HEK293 (cell line): ENCODE data around the gene CDC42.

Experiments
- ELK4 ChIP-seq: IDR thresholded peaks from 2 replicates; pipeline ENCODE4 v1.6.1; 2011; ENCODE audit warnings: mild to moderate bottlenecking, low read depth, low read length, borderline replicate concordance
- FEZF1 ChIP-seq: fragments of 450-650 bp; formaldehyde crosslinking; IDR thresholded peaks from 2 replicates; pipeline ENCODE4 v1.5.1; 2016; ENCODE audit warnings: missing biosample characterization, missing genetic modification characterization
- HOXA7 ChIP-seq: sonication (generic); formaldehyde crosslinking; IDR thresholded peaks from 2 replicates; pipeline ENCODE4 v1.8.1; 2022; ENCODE audit warnings: missing genetic modification reagents, borderline replicate concordance
- OVOL3 ChIP-seq: fragments of 450-650 bp; formaldehyde crosslinking; IDR thresholded peaks from 2 replicates; pipeline ENCODE4 v1.5.1; 2016; ENCODE audit warnings: missing biosample characterization, missing genetic modification characterization
- SCRT1 ChIP-seq: fragments of 450-650 bp; formaldehyde crosslinking; IDR thresholded peaks from 2 replicates; pipeline ENCODE4 v1.5.1; 2016; ENCODE audit warnings: missing biosample characterization, missing genetic modification characterization, borderline replicate concordance
- SP3 ChIP-seq: fragments of 450-650 bp; formaldehyde crosslinking; IDR thresholded peaks from 2 replicates; pipeline ENCODE4 v1.5.1; 2016; ENCODE audit warnings: missing biosample characterization, missing genetic modification characterization
- YY1 ChIP-seq: fragments of 450-650 bp; formaldehyde crosslinking; IDR thresholded peaks from 2 replicates; pipeline ENCODE4 v1.5.1; 2018; ENCODE audit warnings: missing biosample characterization, missing genetic modification characterization
- ZBTB17 ChIP-seq: fragments of 450-650 bp; formaldehyde crosslinking; IDR thresholded peaks from 2 replicates; pipeline ENCODE4 v1.5.1; 2016; ENCODE audit warnings: missing biosample characterization, missing genetic modification characterization
- ZBTB44 ChIP-seq: fragments of 450-650 bp; IDR thresholded peaks from 2 replicates; pipeline ENCODE4 v1.5.1; 2018; ENCODE audit warnings: missing biosample characterization, mild to moderate bottlenecking, missing genetic modification characterization
- ZEB2 ChIP-seq: fragments of 450-650 bp; formaldehyde crosslinking; IDR thresholded peaks from 2 replicates; pipeline ENCODE4 v1.5.1; 2016; ENCODE audit warnings: missing biosample characterization, missing genetic modification characterization
- ZFP37 ChIP-seq: fragments of 450-650 bp; formaldehyde crosslinking; IDR thresholded peaks from 2 replicates; pipeline ENCODE4 v1.5.1; 2016; ENCODE audit warnings: missing biosample characterization, missing genetic modification characterization
- ZIC2 ChIP-seq: fragments of 450-650 bp; formaldehyde crosslinking; IDR thresholded peaks from 2 replicates; pipeline ENCODE4 v1.5.1; 2016; ENCODE audit warnings: missing biosample characterization, missing genetic modification characterization
- ZNF16 ChIP-seq: fragments of 450-650 bp; formaldehyde crosslinking; IDR thresholded peaks from 2 replicates; pipeline ENCODE4 v1.5.1; 2016; ENCODE audit warnings: low read depth, missing biosample characterization, missing genetic modification characterization
- ZNF221 ChIP-seq: fragments of 450-650 bp; formaldehyde crosslinking; IDR thresholded peaks from 2 replicates; pipeline ENCODE4 v1.5.1; 2017; ENCODE audit warnings: missing biosample characterization, missing genetic modification characterization, borderline replicate concordance
- ZNF223 ChIP-seq: fragments of 450-650 bp; formaldehyde crosslinking; IDR thresholded peaks from 2 replicates; pipeline ENCODE4 v1.5.1; 2016; ENCODE audit warnings: missing biosample characterization, missing genetic modification characterization
- ZNF311 ChIP-seq: fragments of 450-650 bp; formaldehyde crosslinking; IDR thresholded peaks from 2 replicates; pipeline ENCODE4 v1.5.1; 2017; ENCODE audit warnings: missing biosample characterization, missing genetic modification characterization, borderline replicate concordance
- ZNF433 ChIP-seq: fragments of 450-650 bp; formaldehyde crosslinking; IDR thresholded peaks from 2 replicates; pipeline ENCODE4 v1.5.1; 2016; ENCODE audit warnings: missing biosample characterization, missing genetic modification characterization, low read depth
- ZNF501 ChIP-seq: fragments of 450-650 bp; formaldehyde crosslinking; IDR thresholded peaks from 2 replicates; pipeline ENCODE4 v1.5.1; 2016; ENCODE audit warnings: missing biosample characterization, missing genetic modification characterization
- ZNF610 ChIP-seq: fragments of 450-650 bp; formaldehyde crosslinking; IDR thresholded peaks from 2 replicates; pipeline ENCODE4 v1.5.1; 2016; ENCODE audit warnings: missing biosample characterization, missing genetic modification characterization, borderline replicate concordance
- ZNF654 ChIP-seq: fragments of 450-650 bp; formaldehyde crosslinking; IDR thresholded peaks from 2 replicates; pipeline ENCODE4 v1.5.1; 2016; ENCODE audit warnings: low read depth, missing biosample characterization, missing genetic modification characterization
- ZNF692 ChIP-seq: fragments of 450-650 bp; formaldehyde crosslinking; IDR thresholded peaks from 2 replicates; pipeline ENCODE4 v1.5.1; 2016; ENCODE audit warnings: missing biosample characterization, missing genetic modification characterization
- ZNF777 ChIP-seq: fragments of 450-650 bp; formaldehyde crosslinking; IDR thresholded peaks from 2 replicates; pipeline ENCODE4 v1.5.1; 2017; ENCODE audit warnings: missing biosample characterization, missing genetic modification characterization, borderline replicate concordance
- ZSCAN5A ChIP-seq: fragments of 450-650 bp; formaldehyde crosslinking; IDR thresholded peaks from 2 replicates; pipeline ENCODE4 v1.5.1; 2016; ENCODE audit warnings: missing biosample characterization, missing genetic modification characterization
- TF ChIP-seq, protein P1 (sequence below): fragments of 450-650 bp; formaldehyde crosslinking; conservative IDR thresholded peaks from 2 replicates; pipeline ENCODE4 v1.5.1; 2016; ENCODE audit warnings: low read depth, missing biosample characterization, missing genetic modification characterization
- TF ChIP-seq, protein P2 (sequence below): sonication (generic); formaldehyde crosslinking; IDR thresholded peaks from 2 replicates; pipeline ENCODE4 v1.8.1; 2022; ENCODE audit warnings: mild to moderate bottlenecking, moderate library complexity, missing genetic modification reagents
- TF ChIP-seq, protein P3 (sequence below): fragments of 450-650 bp; formaldehyde crosslinking; IDR thresholded peaks from 2 replicates; pipeline ENCODE4 v1.5.1; 2016; ENCODE audit warnings: missing biosample characterization, missing genetic modification characterization

The CDC42 gene

DNA sequence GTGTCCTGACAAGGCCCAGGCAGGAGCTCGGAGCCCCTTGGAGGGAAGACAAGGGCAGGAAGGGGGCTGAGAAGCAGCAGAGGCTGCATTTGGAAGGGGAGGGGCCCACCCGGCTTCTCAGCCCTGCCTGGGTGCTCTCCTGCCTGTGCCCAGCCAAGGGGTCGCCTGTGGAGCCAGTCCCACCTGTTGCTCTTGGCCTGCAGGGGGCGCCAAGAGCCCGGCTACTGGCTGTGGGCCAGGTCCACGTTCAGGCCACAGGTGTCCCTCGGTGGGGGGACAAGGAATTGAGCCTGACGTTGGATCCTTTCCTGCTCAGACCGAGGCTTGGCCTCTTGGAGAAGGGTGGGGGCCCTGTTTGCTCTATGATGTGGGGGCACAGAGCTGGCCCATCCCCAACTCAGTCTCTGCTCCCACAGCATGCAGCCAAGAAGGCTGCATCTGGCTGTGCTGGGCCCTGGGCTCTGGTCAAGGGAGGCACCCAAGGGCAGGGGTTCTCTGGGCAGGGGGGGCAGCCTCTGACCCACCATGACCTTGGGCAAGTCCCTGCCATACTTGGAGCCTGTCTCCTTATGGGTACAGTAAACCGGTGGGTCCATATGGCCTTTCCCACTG, 79.5 kb downstream of the CDC42 start (continued):
- TF ChIP-seq, protein P1, sequence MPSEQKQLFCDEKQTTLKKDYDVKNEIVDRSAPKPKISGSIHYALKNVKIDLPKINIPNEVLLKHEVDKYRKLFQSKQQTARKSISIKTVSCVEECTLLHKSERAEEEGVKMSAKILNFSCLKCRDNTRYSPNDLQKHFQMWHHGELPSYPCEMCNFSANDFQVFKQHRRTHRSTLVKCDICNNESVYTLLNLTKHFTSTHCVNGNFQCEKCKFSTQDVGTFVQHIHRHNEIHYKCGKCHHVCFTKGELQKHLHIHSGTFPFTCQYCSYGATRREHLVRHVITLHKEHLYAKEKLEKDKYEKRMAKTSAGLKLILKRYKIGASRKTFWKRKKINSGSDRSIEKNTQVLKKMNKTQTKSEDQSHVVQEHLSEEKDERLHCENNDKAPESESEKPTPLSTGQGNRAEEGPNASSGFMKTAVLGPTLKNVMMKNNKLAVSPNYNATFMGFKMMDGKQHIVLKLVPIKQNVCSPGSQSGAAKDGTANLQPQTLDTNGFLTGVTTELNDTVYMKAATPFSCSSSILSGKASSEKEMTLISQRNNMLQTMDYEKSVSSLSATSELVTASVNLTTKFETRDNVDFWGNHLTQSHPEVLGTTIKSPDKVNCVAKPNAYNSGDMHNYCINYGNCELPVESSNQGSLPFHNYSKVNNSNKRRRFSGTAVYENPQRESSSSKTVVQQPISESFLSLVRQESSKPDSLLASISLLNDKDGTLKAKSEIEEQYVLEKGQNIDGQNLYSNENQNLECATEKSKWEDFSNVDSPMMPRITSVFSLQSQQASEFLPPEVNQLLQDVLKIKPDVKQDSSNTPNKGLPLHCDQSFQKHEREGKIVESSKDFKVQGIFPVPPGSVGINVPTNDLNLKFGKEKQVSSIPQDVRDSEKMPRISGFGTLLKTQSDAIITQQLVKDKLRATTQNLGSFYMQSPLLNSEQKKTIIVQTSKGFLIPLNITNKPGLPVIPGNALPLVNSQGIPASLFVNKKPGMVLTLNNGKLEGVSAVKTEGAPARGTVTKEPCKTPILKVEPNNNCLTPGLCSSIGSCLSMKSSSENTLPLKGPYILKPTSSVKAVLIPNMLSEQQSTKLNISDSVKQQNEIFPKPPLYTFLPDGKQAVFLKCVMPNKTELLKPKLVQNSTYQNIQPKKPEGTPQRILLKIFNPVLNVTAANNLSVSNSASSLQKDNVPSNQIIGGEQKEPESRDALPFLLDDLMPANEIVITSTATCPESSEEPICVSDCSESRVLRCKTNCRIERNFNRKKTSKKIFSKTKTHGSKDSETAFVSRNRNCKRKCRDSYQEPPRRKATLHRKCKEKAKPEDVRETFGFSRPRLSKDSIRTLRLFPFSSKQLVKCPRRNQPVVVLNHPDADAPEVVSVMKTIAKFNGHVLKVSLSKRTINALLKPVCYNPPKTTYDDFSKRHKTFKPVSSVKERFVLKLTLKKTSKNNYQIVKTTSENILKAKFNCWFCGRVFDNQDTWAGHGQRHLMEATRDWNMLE (tag by site-specific recombination) = no peak
- TF ChIP-seq, protein P2, sequence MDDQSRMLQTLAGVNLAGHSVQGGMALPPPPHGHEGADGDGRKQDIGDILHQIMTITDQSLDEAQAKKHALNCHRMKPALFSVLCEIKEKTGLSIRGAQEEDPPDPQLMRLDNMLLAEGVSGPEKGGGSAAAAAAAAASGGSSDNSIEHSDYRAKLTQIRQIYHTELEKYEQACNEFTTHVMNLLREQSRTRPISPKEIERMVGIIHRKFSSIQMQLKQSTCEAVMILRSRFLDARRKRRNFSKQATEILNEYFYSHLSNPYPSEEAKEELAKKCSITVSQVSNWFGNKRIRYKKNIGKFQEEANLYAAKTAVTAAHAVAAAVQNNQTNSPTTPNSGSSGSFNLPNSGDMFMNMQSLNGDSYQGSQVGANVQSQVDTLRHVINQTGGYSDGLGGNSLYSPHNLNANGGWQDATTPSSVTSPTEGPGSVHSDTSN = 0 out of 2 replicates have a peak, but pooled peaks have one; percentile 48
- TF ChIP-seq, protein P3, sequence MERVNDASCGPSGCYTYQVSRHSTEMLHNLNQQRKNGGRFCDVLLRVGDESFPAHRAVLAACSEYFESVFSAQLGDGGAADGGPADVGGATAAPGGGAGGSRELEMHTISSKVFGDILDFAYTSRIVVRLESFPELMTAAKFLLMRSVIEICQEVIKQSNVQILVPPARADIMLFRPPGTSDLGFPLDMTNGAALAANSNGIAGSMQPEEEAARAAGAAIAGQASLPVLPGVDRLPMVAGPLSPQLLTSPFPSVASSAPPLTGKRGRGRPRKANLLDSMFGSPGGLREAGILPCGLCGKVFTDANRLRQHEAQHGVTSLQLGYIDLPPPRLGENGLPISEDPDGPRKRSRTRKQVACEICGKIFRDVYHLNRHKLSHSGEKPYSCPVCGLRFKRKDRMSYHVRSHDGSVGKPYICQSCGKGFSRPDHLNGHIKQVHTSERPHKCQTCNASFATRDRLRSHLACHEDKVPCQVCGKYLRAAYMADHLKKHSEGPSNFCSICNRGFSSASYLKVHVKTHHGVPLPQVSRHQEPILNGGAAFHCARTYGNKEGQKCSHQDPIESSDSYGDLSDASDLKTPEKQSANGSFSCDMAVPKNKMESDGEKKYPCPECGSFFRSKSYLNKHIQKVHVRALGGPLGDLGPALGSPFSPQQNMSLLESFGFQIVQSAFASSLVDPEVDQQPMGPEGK (tag by site-specific recombination) = peak; percentile 54; the same call in 1 of the 2 replicates
- no peak for TF ChIP-seq YY1 (tag by site-specific recombination)
- TF ChIP-seq ZNF654 (tag by site-specific recombination) = peak; percentile 64
- no peak for TF ChIP-seq ZBTB17 (tag by site-specific recombination)
- no peak for TF ChIP-seq ZNF777
- no peak for TF ChIP-seq FEZF1 (tag by site-specific recombination)
- no peak for TF ChIP-seq OVOL3 (tag by site-specific recombination)
- no peak for TF ChIP-seq ZNF501 (tag by site-specific recombination)
- no peak for TF ChIP-seq ZBTB44
- TF ChIP-seq ZNF692 = peak; percentile 28; the same call in 1 of the 2 replicates
- no peak for TF ChIP-seq SP3
- no peak for TF ChIP-seq ZSCAN5A (tag by site-specific recombination)
- no peak for TF ChIP-seq ZNF311
- TF ChIP-seq ZNF610 (tag by site-specific recombination) = no peak
- TF ChIP-seq ZIC2 (tag by site-specific recombination) = peak; percentile 84
- TF ChIP-seq ZNF221 (tag by site-specific recombination) = no peak
- no peak for TF ChIP-seq ZNF16 (tag by site-specific recombination)
- TF ChIP-seq ZFP37 (tag by site-specific recombination) = no peak
- peak; percentile 88 for TF ChIP-seq ZNF223 (tag by site-specific recombination)
- no peak for TF ChIP-seq ELK4
- peak; percentile 100 for TF ChIP-seq SCRT1
- no peak for TF ChIP-seq HOXA7 (CRISPR knock-in tag)
- TF ChIP-seq ZNF433 (tag by site-specific recombination) = no peak
- TF ChIP-seq ZEB2 (tag by site-specific recombination) = peak; percentile 32; the same call in 1 of the 2 replicates
